ENCODE data around the gene TMEM92. TPM values are rescaled to one million over a fixed set of nuclear protein-coding genes. Genes with fewer than 3 reads are reported as not detected.

The TMEM92 gene
- total and polyA plus RNA-seq, 10 of the 15 experiments (the other 5 are each of a cell fraction or from before 2014, with no cell fraction given), result 0.11 to 1.2 (median 0.32) TPM

GRCh38 chr17:50268026-50268425, 6.2 kb upstream of the TMEM92 start:
- WGBS (ENCODE audit: insufficient coverage, insufficient replicate concordance, low lambda C conversion rate, missing lambda C conversion rate), result 12% methylated on average over 5 of the region's 5 CpGs
- H3K79me2 ChIP-seq (ENCODE audit: control insufficient read depth, insufficient read depth, low read length), result no peaks in the 10 kb centered on the region
- H3K27me3 ChIP-seq (replicated peaks in 1 of 2; ENCODE audit: control insufficient read depth in 2 of 2, insufficient read depth in 2 of 2, low read length in 1 of 2), result no peaks in the 10 kb centered on the region
- H3K9ac ChIP-seq (ENCODE audit: control insufficient read depth, insufficient read depth, low read length), result no peak overlapping the region
- intact Hi-C loops (cut with micrococcal nuclease; ENCODE audit: unreplicated experiment) (no loop called here), in situ Hi-C loops (cut with MboI) (no loop called here)
- H2AFZ ChIP-seq (ENCODE audit: control insufficient read depth, low read depth, low read length), result no peak overlapping the region
- ChIA-PET POLR2A (interaction anchor here (0.6 to 1.6 kb wide), 4 partner anchors 53 to 91 kb away, joined by 3 to 4 read pairs (median 4); no protein-coding TSS in a partner anchor), RAD21 (ENCODE audit: unreplicated experiment) (interaction anchor here (1.0 to 5.6 kb wide), 5 partner anchors 30 to 99 kb away, joined by 3 to 51 read pairs (median 8); partner anchors contain the start of gene COL1A1), SMC1A (ENCODE audit: uncharacterized antibody, unreplicated experiment) (interaction anchor here (1.0 to 9.4 kb wide), 4 partner anchors 27 to 99 kb away, joined by 3 to 87 read pairs (median 6); no protein-coding TSS in a partner anchor), CTCF (interaction anchor here (0.9 to 19.2 kb wide), 10 partner anchors 16 to 100 kb away, joined by 3 to 298 read pairs (median 4); partner anchors contain the start of gene COL1A1)
- FAIRE-seq, result no peak
- H3K9me3 ChIP-seq (replicated peaks; ENCODE audit: control insufficient read depth, insufficient read depth, low read length), result no peaks in the 10 kb centered on the region
- H3K27ac ChIP-seq (ENCODE audit: control insufficient read depth, insufficient read depth), result no peak overlapping the region
- no peak for DNase-seq (ENCODE audit: low read depth, low spot score)
- no peak for TF ChIP-seq CTCF (IDR thresholded peaks at IDR 0.05 in 2 of 3, conservative IDR thresholded peaks at IDR 0.05 in 1 of 3; ENCODE audit: control insufficient read depth in 2 of 3, extremely low read depth in 1 of 3, insufficient read depth in 1 of 3, low read depth in 3 of 3, low read length in 3 of 3)
- no peak for TF ChIP-seq ZNF274 (IDR thresholded peaks at IDR 0.05; ENCODE audit: insufficient read depth, insufficient read length)
- no peak for TF ChIP-seq NKRF (conservative IDR thresholded peaks at IDR 0.05)
- TF ChIP-seq IRF5 (IDR thresholded peaks at IDR 0.05; ENCODE audit: borderline replicate concordance), result no peak
- no peak for TF ChIP-seq HDGF (IDR thresholded peaks at IDR 0.05)
- TF ChIP-seq BRCA1 (IDR thresholded peaks at IDR 0.05; ENCODE audit: low read depth, low read length), result no peak
- no peak for TF ChIP-seq NFXL1 (IDR thresholded peaks at IDR 0.05; ENCODE audit: borderline replicate concordance)
- TF ChIP-seq SUZ12 (IDR thresholded peaks at IDR 0.05; ENCODE audit: unreplicated experiment), result no peak
- no peak overlapping the region for H3K4me2 ChIP-seq (ENCODE audit: control insufficient read depth, insufficient read depth)
- no peaks in the 10 kb centered on the region for H4K20me1 ChIP-seq (ENCODE audit: control insufficient read depth, insufficient read depth)
- no TSS peak for BruUV-seq (replicated peaks)
- ATAC-seq, result no peak
- no peaks in the 10 kb centered on the region; the same call in 1 of the 2 replicates for H3K4me1 ChIP-seq (ENCODE audit: control insufficient read depth, insufficient read depth, low read length)
- H3K4me3 ChIP-seq, result no peak overlapping the region
- H3K36me3 ChIP-seq (ENCODE audit: control insufficient read depth in 2 of 2, insufficient read depth in 2 of 2, low read length in 1 of 2), result no peaks in the 10 kb centered on the region

All from GM12878 (cell line).